HepG2 (cell line): ENCODE data around the gene CCDC93.

Experiments
- ARNTL ChIP-seq: sonication (generic); formaldehyde crosslinking; IDR thresholded peaks from 2 replicates; pipeline ENCODE4 v1.4.0; 2020; ENCODE audit warnings: mild to moderate bottlenecking, missing genetic modification reagents
- CTCF ChIP-seq: sonication (generic); formaldehyde crosslinking; IDR thresholded peaks from 2 replicates; pipeline ENCODE4 v1.5.0; 2020; ENCODE audit warnings: mild to moderate bottlenecking, missing genetic modification reagents, moderate library complexity
- IRF2 ChIP-seq: IDR thresholded peaks from 2 replicates; pipeline ENCODE4 v1.6.1; 2018; ENCODE audit warnings: missing genetic modification reagents, missing compliant biosample characterization
- LBX2 ChIP-seq: sonication (generic); formaldehyde crosslinking; IDR thresholded peaks from 2 replicates; pipeline ENCODE4 v1.5.0; 2020; ENCODE audit warnings: missing genetic modification reagents, mild to moderate bottlenecking, borderline replicate concordance
- LCORL ChIP-seq, 2 experiments: fragments of 450-650 bp in 1 of 2; sonication (generic) in 1 of 2; formaldehyde crosslinking in 1 of 2; IDR thresholded peaks; 2 replicates each; pipeline versions ENCODE4 v1.5.0 to v1.6.1; 2017 to 2020; ENCODE audit warnings: antibody characterized with exemption in 1 of 2, missing genetic modification reagents in 1 of 2
- MIER3 ChIP-seq: IDR thresholded peaks from 2 replicates; pipeline ENCODE4 v1.6.1; 2016; ENCODE audit warnings: missing compliant biosample characterization, borderline replicate concordance
- PBX3 ChIP-seq: sonication (generic); formaldehyde crosslinking; IDR thresholded peaks from 2 replicates; pipeline ENCODE4 v1.8.1; 2023; ENCODE audit warnings: missing genetic modification reagents, inconsistent platforms, borderline replicate concordance
- POLR2AphosphoS5 ChIP-seq: IDR thresholded peaks from 2 replicates; pipeline ENCODE4 v1.6.1; 2012; ENCODE audit warnings: low read depth, low read length
- TAF15 ChIP-seq: fragments of 200-400 bp; formaldehyde crosslinking; IDR thresholded peaks from one replicate; pipeline ENCODE4 v1.6.1; 2018; ENCODE audit warnings: mild to moderate bottlenecking, low read depth, low read length; ENCODE audit not compliant: poor library complexity, severe bottlenecking
- ZBTB33 ChIP-seq: sonication (generic); formaldehyde crosslinking; IDR thresholded peaks from 2 replicates; pipeline ENCODE4 v1.4.0; 2020; ENCODE audit warnings: missing genetic modification reagents
- ZNF510 ChIP-seq: sonication (generic); formaldehyde crosslinking; IDR thresholded peaks from 2 replicates; pipeline ENCODE4 v1.4.0; 2020; ENCODE audit warnings: low read depth, mild to moderate bottlenecking, missing genetic modification reagents
- ZNF589 ChIP-seq: sonication (generic); formaldehyde crosslinking; conservative IDR thresholded peaks from 2 replicates; pipeline ENCODE4 v1.8.0; 2022; ENCODE audit warnings: mild to moderate bottlenecking, moderate library complexity, missing genetic modification reagents
- ZNF691 ChIP-seq: sonication (generic); formaldehyde crosslinking; IDR thresholded peaks from 2 replicates; pipeline ENCODE4 v1.4.0; 2020; ENCODE audit warnings: missing genetic modification reagents, low read depth, mild to moderate bottlenecking, borderline replicate concordance

GRCh38 chr2:118058951-118059350 lies 45.1 kb upstream of the CCDC93 start:
- TF ChIP-seq CTCF (CRISPR knock-in tag) (no peak), ZBTB33 (CRISPR knock-in tag) (no peak), ZNF589 (CRISPR knock-in tag) (no peak), TAF15 (no peak), ARNTL (CRISPR knock-in tag) (no peak), LCORL (IDR thresholded peaks at IDR 0.05) (no peak), LCORL (CRISPR knock-in tag; IDR thresholded peaks at IDR 0.05) (no peak), POLR2AphosphoS5 (no peak), MIER3 (CRISPR knock-in tag) (no peak), ZNF691 (CRISPR knock-in tag) (no peak), PBX3 (CRISPR knock-in tag) (no peak), ZNF510 (CRISPR knock-in tag) (no peak), IRF2 (CRISPR knock-in tag) (no peak), LBX2 (CRISPR knock-in tag) (no peak)
